SJSA1 (cell line): ENCODE results near the gene PANK1. TPM values are rescaled to one million over a fixed set of nuclear protein-coding genes. Genes with fewer than 3 reads are reported as not detected.

Experiments
- DNase-seq, 2 experiments: peaks; one replicate each; pipeline ENCODE4 v3.0.0-alpha.2; 2015 to 2020; ENCODE audit warnings: low spot score in 2 of 2, low read depth in 1 of 2
- H3K27ac ChIP-seq: fragments of 250-450 bp; sonication (Bioruptor Pico); 2 replicates; pipeline ENCODE4 v1.5.1; 2020; ENCODE audit warnings: mild to moderate bottlenecking, moderate library complexity
- H3K27me3 ChIP-seq: fragments of 250-450 bp; sonication (Bioruptor Pico); replicated peaks from 2 replicates; pipeline ENCODE4 v1.5.1; 2020; ENCODE audit warnings: mild to moderate bottlenecking, moderate library complexity
- H3K36me3 ChIP-seq: fragments of 250-450 bp; sonication (Bioruptor Pico); 2 replicates; pipeline ENCODE4 v1.5.1; 2020; ENCODE audit warnings: mild to moderate bottlenecking
- H3K4me1 ChIP-seq: fragments of 250-450 bp; sonication (Bioruptor Pico); replicated peaks from 2 replicates; pipeline ENCODE4 v1.6.1; 2021; ENCODE audit warnings: mild to moderate bottlenecking
- H3K4me3 ChIP-seq: fragments of 250-450 bp; sonication (Bioruptor Pico); 2 replicates; pipeline ENCODE4 v1.5.1; 2020; ENCODE audit warnings: mild to moderate bottlenecking
- H3K9me3 ChIP-seq: fragments of 250-450 bp; sonication (Bioruptor Pico); replicated peaks from 2 replicates; pipeline ENCODE4 v1.5.1; 2020; ENCODE audit warnings: mild to moderate bottlenecking
- total RNA-seq: library from RNA; depleted of rRNA; stranded (reverse); fragments of >200 nt; shearing (Covaris generic); gene quantifications from 2 replicates; pipeline ENCODE4 v1.2.3, GENCODE V29; 2014; rRNA removed

Gene PANK1
- 4.6 and 6.7 TPM in 2 replicates for total RNA-seq

DNA sequence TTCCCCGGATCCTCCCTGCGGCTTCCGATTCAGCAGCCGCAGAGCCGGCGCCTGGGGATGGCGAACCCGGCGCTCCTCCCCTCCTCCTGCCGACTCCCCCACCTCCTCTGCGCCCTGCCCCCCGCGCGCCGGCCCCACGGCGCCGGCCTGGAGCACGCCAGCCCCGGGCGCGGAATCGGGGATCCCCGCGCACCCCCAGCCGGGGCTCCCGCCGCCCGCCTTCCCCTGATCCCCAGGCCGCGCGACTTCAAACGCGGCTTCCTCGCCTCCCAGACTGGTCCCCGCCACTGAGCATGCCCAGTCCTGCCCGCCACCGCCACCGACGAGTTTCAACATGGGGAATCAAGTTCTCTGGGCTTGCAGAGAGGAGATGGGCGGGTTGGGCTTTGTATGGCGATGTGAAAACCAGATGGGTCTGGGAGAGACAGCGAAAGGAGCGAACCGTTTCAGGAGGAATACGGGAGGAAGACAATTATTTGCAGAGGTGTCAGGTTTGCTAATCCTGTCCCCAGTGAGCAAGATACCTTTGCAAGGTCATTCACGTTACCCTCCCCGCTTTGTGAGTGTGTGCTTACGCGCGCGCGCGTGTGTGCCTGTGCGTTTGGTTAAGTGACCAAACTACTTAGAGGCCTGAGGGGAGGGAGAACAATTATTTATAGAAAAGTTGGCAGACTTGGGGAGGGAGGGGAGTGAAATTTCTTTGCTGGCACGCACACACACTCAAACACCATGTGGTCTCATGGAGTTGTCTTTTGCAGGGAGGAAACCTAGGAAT is at the start of gene PANK1:
Gene PANK1, minus strand, starts transcription at position 276 of the 775 bp plus-strand sequence. CDS start 351 bp downstream, outside the sequence.
- Histone ChIP-seq H3K27ac (peak within 1 kb of the TSS; percentile 48), H3K4me3 (peak within 1 kb of the TSS; percentile 81), H3K4me1 (peaks cover 7% of the 10 kb centered on the region), H3K27me3 (no peaks in the 10 kb centered on the region), H3K36me3 (no peaks in the 10 kb centered on the region), H3K9me3 (no peaks in the 10 kb centered on the region)
- DNase-seq, result peak; percentile 73 to 80

DNA sequence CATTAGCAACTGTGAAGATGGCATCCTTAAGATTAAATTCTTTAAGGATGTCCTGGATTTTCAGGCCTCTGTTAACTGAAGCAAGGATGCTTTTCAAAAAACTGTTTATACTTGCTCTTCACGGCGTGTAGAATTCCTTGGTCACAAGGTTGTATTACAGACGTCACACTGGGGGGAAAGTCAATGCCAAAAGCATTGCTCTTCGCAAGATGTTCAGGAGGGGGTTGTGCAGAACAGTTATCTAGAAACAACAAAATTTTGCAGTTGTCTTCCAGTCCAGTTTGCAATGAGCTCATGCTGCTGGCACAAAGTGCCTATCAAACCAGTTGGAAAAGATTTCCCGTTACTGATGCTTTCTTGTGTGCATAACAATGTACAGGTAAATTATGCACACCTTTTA is 48.1 kb upstream of the PANK1 start:
- H3K27ac ChIP-seq, result no peak overlapping the region
- no peaks in the 10 kb centered on the region for H3K27me3 ChIP-seq
- no peak overlapping the region for H3K4me3 ChIP-seq

GRCh38 chr10:89692416-89692815 is 47.4 kb upstream of the PANK1 start:
- Histone ChIP-seq H3K4me1 (no peaks in the 10 kb centered on the region), H3K4me3 (no peak overlapping the region), H3K9me3 (no peaks in the 10 kb centered on the region), H3K27ac (no peak overlapping the region), H3K36me3 (no peaks in the 10 kb centered on the region), H3K27me3 (no peaks in the 10 kb centered on the region)
- no peak for DNase-seq

More for the DNA sequence above, 48.1 kb upstream of the PANK1 start:
- no peaks in the 10 kb centered on the region for H3K36me3 ChIP-seq
- DNase-seq, result no peak
- no peaks in the 10 kb centered on the region for H3K4me1 ChIP-seq
- no peaks in the 10 kb centered on the region for H3K9me3 ChIP-seq

DNA sequence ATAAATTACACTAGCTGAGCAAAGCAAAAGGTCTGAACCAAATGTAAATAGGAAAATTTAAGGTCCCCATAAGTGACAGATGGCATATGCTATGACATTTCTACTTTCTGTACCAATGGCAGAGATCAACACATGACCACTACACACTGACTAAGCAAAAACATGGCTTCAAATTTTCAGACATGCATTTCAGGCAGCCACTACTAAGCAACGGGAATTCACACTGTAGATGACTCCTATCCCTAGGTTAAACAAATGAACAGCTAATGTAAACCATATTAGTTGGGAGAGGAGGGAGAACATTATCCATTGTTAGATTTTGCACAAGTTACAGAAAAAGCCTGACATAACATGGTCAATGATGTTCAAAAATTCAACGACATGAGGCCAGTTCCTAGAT is 45.0 kb upstream of the PANK1 start:
- H3K9me3 ChIP-seq, result no peaks in the 10 kb centered on the region
- no peak overlapping the region for H3K27ac ChIP-seq
- no peaks in the 10 kb centered on the region for H3K36me3 ChIP-seq
- no peak overlapping the region for H3K4me3 ChIP-seq
- H3K4me1 ChIP-seq, result no peaks in the 10 kb centered on the region
- DNase-seq, result no peak
- no peaks in the 10 kb centered on the region for H3K27me3 ChIP-seq

DNA sequence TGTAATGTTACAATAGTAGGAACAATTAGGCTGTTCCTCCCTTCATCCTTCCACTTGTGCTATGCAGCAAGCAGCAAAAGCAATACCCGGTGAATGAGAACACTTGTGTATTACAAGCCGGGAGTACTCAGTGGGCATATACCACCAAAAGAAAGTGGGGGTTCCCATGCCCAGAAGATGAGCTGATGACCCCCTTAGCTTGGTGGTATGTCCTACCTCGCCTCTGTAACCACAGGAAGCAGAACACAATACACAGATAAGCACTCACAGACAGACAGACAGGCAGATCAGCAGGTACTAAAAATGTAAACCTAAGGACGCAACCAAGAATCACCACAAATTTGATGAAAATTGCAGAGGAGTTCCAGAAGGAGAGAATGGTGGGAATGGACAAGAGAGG is 40.9 kb upstream of the PANK1 start:
- H3K4me1 ChIP-seq, result no peaks in the 10 kb centered on the region
- no peak overlapping the region for H3K4me3 ChIP-seq
- H3K9me3 ChIP-seq, result no peaks in the 10 kb centered on the region
- H3K36me3 ChIP-seq, result no peaks in the 10 kb centered on the region
- H3K27me3 ChIP-seq, result no peaks in the 10 kb centered on the region
- no peak overlapping the region for H3K27ac ChIP-seq
- DNase-seq, result no peak

GRCh38 chr10:89684604-89685003 is 39.6 kb upstream of the PANK1 start:
- Histone ChIP-seq H3K4me1 (no peaks in the 10 kb centered on the region), H3K27ac (no peak overlapping the region), H3K4me3 (no peak overlapping the region), H3K36me3 (no peaks in the 10 kb centered on the region), H3K9me3 (no peaks in the 10 kb centered on the region), H3K27me3 (no peaks in the 10 kb centered on the region)
- DNase-seq, result no peak

DNA sequence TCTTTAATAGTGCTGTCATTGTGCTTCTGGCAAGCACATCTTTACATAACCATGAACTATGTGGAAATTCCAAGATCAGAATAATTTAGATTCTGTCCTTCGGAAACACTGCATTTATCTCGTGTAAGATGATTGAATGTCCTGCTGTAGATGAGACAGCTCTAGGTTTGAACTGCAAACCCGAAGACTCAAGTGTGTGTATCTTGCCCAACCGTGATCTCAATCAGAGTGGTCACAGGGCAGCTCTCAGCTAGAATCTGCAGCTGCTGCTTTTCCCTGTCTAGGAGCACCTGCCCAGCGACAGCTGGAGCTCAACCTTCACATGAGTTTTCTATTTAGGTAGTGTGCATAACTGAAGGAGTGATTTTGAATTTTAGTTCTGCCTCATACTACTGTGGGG is 38.8 kb upstream of the PANK1 start:
- no peaks in the 10 kb centered on the region for H3K4me1 ChIP-seq
- no peaks in the 10 kb centered on the region for H3K36me3 ChIP-seq
- H3K27ac ChIP-seq, result no peak overlapping the region
- no peak overlapping the region for H3K4me3 ChIP-seq
- H3K27me3 ChIP-seq, result no peaks in the 10 kb centered on the region
- no peaks in the 10 kb centered on the region for H3K9me3 ChIP-seq
- no peak for DNase-seq

DNA sequence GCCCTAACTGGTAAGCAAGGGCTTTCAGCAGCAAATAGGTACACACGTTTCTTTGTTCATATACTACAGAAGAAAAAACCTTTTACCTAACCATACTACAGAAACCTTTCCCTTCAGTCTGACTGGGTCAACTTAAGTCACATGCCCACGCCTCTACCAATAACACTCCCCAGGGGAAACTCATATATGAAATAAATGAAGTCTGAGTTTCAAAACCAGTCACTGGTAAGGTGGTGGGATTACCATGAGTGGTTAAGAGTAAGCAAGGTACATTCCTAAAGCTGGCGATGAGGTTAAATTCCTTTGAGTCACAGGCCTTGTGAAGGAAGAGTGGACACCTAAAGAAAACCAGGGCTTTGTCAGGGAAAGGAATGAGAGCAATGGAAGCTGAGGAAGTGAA is 34.9 kb upstream of the PANK1 start:
- Histone ChIP-seq H3K27me3 (no peaks in the 10 kb centered on the region), H3K4me3 (no peak overlapping the region), H3K27ac (no peak overlapping the region), H3K9me3 (no peaks in the 10 kb centered on the region), H3K4me1 (no peaks in the 10 kb centered on the region), H3K36me3 (no peaks in the 10 kb centered on the region)
- DNase-seq, result no peak

DNA sequence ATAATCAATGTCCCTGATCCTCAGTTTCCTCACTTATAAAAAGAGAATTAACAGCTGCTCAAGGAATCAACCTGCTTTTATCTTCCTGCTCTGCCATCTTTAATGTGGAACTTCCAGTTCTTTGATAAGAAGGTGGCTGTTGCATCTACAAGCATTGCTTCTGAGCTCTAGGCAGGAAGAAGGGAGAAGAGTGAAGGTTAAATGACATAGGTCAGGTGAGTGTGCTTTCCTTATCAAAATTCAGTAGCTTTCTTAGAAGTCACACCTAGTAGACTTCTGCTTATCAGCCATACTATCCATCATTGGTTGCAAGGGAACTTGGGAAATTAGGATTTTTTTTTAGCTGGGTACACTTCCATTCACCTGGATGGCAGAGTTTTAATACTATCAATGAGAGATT is 32.3 kb upstream of the PANK1 start:
- H3K9me3 ChIP-seq, result no peaks in the 10 kb centered on the region
- H3K4me1 ChIP-seq, result no peaks in the 10 kb centered on the region
- H3K4me3 ChIP-seq, result no peak overlapping the region
- no peak for DNase-seq
- H3K27ac ChIP-seq, result no peak overlapping the region
- H3K36me3 ChIP-seq, result no peaks in the 10 kb centered on the region
- no peaks in the 10 kb centered on the region for H3K27me3 ChIP-seq

DNA sequence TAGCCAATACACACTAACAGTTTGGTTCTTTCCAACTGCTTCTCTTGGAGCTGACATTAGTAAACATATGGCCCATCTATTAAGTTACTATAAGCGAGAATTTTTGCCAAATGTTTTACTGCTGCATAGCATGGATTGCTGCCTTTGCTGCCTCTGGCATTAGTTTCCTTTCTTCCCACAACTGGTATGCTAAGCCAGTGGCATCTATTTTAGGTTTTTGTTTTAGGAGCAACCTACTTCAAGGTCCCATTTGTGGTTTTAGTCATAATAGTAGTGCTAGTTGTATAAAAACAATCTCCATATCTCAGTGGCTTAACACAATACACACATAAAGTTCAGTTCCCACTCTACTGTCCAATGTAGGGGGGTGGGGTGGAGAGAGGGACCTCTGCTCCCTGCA is 25.9 kb upstream of the PANK1 start:
- Histone ChIP-seq H3K4me3 (no peak overlapping the region), H3K9me3 (no peaks in the 10 kb centered on the region), H3K36me3 (no peaks in the 10 kb centered on the region), H3K4me1 (no peaks in the 10 kb centered on the region; the same call in 1 of the 2 replicates), H3K27ac (no peak overlapping the region), H3K27me3 (no peaks in the 10 kb centered on the region)
- no peak for DNase-seq

DNA sequence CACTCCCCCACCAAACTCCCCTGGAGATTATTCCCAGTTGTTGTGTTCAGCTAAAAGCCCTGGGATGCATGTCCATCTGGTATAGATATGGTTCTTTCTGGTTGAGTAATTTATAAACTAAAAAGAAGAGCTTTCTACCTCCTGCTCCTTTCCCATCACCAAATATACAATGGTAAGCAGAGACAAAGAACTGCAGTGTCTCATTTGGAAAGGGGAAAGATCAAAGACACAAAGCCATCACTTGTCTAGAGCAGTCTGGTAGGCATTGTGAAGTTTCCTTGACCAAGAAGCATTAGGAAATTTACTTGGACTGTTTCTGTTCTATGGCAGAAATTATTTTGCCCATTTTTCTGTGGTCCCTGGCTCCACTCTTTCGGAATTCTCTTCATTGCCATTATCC is 24.9 kb upstream of the PANK1 start:
- H3K36me3 ChIP-seq, result no peaks in the 10 kb centered on the region
- H3K4me1 ChIP-seq, result no peaks in the 10 kb centered on the region; the same call in 1 of the 2 replicates
- H3K9me3 ChIP-seq, result no peaks in the 10 kb centered on the region
- no peaks in the 10 kb centered on the region for H3K27me3 ChIP-seq
- H3K4me3 ChIP-seq, result no peak overlapping the region
- DNase-seq, result no peak
- no peak overlapping the region for H3K27ac ChIP-seq

DNA sequence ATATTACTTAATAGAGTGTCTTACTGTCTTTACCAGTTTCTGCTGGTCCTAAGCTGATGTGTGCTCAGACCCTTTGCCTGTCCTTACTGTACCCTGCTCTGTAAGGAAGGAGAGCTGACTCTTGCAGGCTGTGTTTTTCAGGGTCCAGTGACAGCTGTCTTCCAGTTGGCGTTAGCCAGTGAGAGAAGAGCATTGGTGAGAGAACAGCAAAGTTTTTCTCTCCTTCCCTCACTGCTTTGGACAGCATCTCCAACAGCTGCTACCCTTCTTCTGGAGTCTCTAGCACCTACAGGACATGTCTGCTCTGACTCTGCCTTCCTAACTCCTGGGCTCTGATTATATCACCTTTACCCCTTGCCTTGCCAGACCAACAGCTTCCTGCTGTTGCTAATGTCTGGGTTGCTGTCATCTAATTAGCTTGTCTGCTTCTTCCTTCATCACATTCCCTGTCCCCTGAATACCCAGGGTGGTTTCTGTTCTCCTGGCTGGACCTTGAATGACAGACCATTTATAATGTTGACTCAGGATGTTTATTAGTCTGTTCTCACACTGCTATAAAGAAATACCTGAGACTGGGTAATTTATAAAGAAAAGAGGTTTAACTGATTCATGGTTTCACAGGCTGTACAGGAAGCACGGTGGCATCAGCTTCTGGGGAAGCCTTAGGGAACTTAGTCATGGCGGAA is 23.5 kb upstream of the PANK1 start:
- Histone ChIP-seq H3K9me3 (no peaks in the 10 kb centered on the region), H3K4me3 (no peak overlapping the region), H3K27me3 (no peaks in the 10 kb centered on the region; the same call in 1 of the 2 replicates), H3K4me1 (no peaks in the 10 kb centered on the region; the same call in 1 of the 2 replicates), H3K27ac (no peak overlapping the region), H3K36me3 (no peaks in the 10 kb centered on the region)
- DNase-seq, result no peak

DNA sequence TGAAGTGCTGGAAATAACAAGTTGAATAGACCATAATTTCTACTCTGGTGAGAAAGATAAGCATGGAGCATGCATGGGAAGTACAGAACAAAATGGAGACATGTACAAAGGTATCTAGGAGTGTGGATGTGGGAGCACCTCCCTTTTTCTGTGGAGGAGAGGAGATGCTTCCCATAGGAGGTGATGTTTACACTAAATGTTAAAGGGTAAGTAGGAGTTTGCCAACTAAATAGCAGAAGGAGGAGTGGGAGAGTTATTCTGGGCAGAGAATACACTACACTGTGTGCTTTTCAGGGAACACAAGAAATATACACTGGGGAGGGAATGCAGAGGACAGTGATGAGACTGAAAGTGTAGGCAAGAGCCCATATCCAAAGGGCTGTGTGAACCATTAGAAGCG is 21.1 kb upstream of the PANK1 start:
- DNase-seq, result no peak
- no peak overlapping the region for H3K4me3 ChIP-seq
- no peak overlapping the region for H3K27ac ChIP-seq
- no peaks in the 10 kb centered on the region for H3K36me3 ChIP-seq
- H3K27me3 ChIP-seq, result no peaks in the 10 kb centered on the region; the same call in 1 of the 2 replicates
- no peaks in the 10 kb centered on the region; the same call in 1 of the 2 replicates for H3K4me1 ChIP-seq
- H3K9me3 ChIP-seq, result no peaks in the 10 kb centered on the region

GRCh38 chr10:89665302-89665701 is 20.3 kb upstream of the PANK1 start:
- Histone ChIP-seq H3K36me3 (no peaks in the 10 kb centered on the region), H3K4me1 (no peaks in the 10 kb centered on the region), H3K4me3 (no peak overlapping the region), H3K27me3 (no peaks in the 10 kb centered on the region; the same call in 1 of the 2 replicates), H3K27ac (no peak overlapping the region), H3K9me3 (no peaks in the 10 kb centered on the region)
- DNase-seq, result no peak
